Measurements from ENCODE around the gene ARHGEF10L. TPM values are rescaled to one million over a fixed set of nuclear protein-coding genes. Genes with fewer than 3 reads are reported as not detected.

The ARHGEF10L gene
- total and polyA plus RNA-seq, 4 donors = 15.0 to 43.4 (median 24.3) TPM

DNA sequence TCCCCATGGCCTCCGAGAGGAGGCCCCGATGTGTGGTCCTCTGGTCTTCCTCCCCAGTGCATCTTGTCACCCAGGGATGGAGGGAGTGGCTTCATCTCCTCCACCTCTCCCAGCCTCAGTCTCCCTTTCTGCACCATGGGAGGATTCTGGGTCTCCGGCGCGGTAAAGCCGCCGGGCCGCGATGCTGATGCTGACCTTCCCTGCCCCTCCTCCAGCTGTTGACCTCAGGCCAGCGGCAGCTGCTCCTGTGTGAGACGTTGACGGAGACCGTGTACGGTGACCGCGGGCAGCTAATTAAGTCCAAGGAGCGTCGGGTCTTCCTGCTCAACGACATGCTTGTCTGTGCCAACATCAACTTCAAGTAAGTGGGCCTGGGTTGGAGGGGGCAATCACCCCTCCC lies 92.6 kb downstream of the ARHGEF10L start:
- ATAC-seq (ENCODE audit: insufficient read depth, low FRiP score) = no peak
- TF ChIP-seq, protein P1, sequence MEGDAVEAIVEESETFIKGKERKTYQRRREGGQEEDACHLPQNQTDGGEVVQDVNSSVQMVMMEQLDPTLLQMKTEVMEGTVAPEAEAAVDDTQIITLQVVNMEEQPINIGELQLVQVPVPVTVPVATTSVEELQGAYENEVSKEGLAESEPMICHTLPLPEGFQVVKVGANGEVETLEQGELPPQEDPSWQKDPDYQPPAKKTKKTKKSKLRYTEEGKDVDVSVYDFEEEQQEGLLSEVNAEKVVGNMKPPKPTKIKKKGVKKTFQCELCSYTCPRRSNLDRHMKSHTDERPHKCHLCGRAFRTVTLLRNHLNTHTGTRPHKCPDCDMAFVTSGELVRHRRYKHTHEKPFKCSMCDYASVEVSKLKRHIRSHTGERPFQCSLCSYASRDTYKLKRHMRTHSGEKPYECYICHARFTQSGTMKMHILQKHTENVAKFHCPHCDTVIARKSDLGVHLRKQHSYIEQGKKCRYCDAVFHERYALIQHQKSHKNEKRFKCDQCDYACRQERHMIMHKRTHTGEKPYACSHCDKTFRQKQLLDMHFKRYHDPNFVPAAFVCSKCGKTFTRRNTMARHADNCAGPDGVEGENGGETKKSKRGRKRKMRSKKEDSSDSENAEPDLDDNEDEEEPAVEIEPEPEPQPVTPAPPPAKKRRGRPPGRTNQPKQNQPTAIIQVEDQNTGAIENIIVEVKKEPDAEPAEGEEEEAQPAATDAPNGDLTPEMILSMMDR (IDR thresholded peaks at IDR 0.05; ENCODE audit: control extremely low read depth, extremely low read depth) = no peak
- H3K27ac ChIP-seq (ENCODE audit: low read depth in 1 of 2, low read length in 1 of 2) = no peak overlapping the region

DNA sequence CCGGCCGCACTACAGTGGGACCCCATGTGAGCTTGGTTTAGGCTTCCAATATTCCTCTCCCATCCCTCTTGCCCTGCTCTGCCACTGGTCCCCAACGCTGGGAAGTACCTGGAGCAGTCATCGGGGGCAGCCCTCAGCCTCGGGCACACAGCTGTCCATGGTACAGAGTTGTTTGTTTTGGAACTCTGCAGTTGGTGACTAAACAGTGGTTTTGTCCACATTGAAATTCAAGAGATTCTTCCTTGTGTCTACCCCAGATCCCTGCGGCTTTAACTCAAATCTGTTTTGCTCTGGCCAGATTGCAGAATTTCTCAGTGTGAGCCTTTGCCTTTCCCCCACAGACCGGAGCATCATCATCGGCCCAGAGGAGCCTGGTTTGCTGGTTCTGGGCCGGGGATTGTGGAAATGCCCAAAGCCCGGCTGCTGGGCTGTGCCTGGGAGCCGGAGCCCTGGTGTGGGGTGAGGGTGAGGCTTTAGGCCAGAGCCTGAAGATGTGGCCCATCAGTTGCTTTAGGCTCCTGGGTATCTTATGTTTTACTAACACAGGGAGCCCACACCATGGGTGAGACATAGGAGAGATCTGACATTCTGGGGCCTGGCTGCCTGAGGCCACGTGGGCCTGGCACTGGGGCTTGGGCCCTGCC lies 93.2 kb downstream of the ARHGEF10L start:
- no peaks in the 10 kb centered on the region for H3K4me1 ChIP-seq (ENCODE audit: control insufficient read depth in 5 of 5, insufficient read depth in 5 of 5, low read length in 5 of 5)
- 86 to 92% methylated on average over 12 of the region's 12 CpGs for WGBS, 2 donors
- no peaks in the 10 kb centered on the region for H3K9me3 ChIP-seq (ENCODE audit: control insufficient read depth in 4 of 4, insufficient read depth in 3 of 4, low read length in 3 of 4)
- peaks cover 0 to 37% (median 16%) of the 10 kb centered on the region in 4 donors for H3K36me3 ChIP-seq (ENCODE audit: control insufficient read depth in 4 of 4, insufficient read depth in 4 of 4, low read length in 4 of 4)
- TF ChIP-seq, protein P1 (IDR thresholded peaks at IDR 0.05; ENCODE audit: control extremely low read depth, extremely low read depth) = no peak
- H3K4me3 ChIP-seq = no peak overlapping the region
- H3K27ac ChIP-seq (ENCODE audit: low read depth in 1 of 2, low read length in 1 of 2) = no peak overlapping the region
- ATAC-seq (ENCODE audit: insufficient read depth, low FRiP score) (no peak), DNase-seq (no peak)
- no peak overlapping the region for H3K9ac ChIP-seq (ENCODE audit: insufficient read depth in 1 of 2, low read length in 2 of 2)
- H3K27me3 ChIP-seq (ENCODE audit: control insufficient read depth in 3 of 3, insufficient read depth in 3 of 3, low read length in 2 of 3) = no peaks in the 10 kb centered on the region

More for the DNA sequence above, 92.6 kb downstream of the ARHGEF10L start:
- no peaks in the 10 kb centered on the region for H3K4me1 ChIP-seq (ENCODE audit: control insufficient read depth in 5 of 5, insufficient read depth in 5 of 5, low read length in 5 of 5)
- WGBS, 2 donors = 89 to 94% methylated on average over 19 of the region's 19 CpGs
- H3K27me3 ChIP-seq (ENCODE audit: control insufficient read depth in 3 of 3, insufficient read depth in 3 of 3, low read length in 2 of 3) = no peaks in the 10 kb centered on the region
- H3K36me3 ChIP-seq (ENCODE audit: control insufficient read depth in 4 of 4, insufficient read depth in 4 of 4, low read length in 4 of 4) = peaks cover 0 to 39% (median 13%) of the 10 kb centered on the region in 4 donors
- H3K9me3 ChIP-seq (ENCODE audit: control insufficient read depth in 4 of 4, insufficient read depth in 3 of 4, low read length in 3 of 4) = no peaks in the 10 kb centered on the region
- H3K4me3 ChIP-seq = no peak overlapping the region
- H3K9ac ChIP-seq (ENCODE audit: insufficient read depth in 1 of 2, low read length in 2 of 2) = no peak overlapping the region
- no peak for DNase-seq

DNA sequence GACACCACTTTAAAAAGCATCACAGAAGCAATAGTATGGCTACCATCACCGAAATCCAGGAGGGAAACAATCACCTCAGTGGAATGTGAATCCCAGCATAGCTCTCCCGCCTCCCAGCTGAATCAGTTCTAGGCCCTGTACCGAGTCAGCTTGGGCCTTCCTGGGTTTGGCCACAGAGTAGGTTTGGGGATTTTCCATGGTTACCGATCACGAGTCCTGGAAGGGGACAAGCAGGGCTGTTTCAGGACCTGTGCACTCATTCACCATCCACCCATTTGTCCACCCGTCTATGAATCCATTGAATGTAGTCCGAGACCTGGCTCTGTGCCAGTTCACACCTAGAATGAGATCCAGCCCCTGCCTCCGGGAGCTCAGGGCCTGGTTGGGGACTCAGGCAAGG lies 94.2 kb downstream of the ARHGEF10L start:
- Histone ChIP-seq H3K27me3 (ENCODE audit: control insufficient read depth in 3 of 3, insufficient read depth in 3 of 3, low read length in 2 of 3) (no peaks in the 10 kb centered on the region), H3K27ac (ENCODE audit: low read depth in 1 of 2, low read length in 1 of 2) (no peak overlapping the region), H3K4me3 (no peak overlapping the region), H3K4me1 (ENCODE audit: control insufficient read depth in 5 of 5, insufficient read depth in 5 of 5, low read length in 5 of 5) (no peaks in the 10 kb centered on the region), H3K36me3 (ENCODE audit: control insufficient read depth in 4 of 4, insufficient read depth in 4 of 4, low read length in 4 of 4) (peaks cover 0 to 42% (median 20%) of the 10 kb centered on the region in 4 donors), H3K9me3 (ENCODE audit: control insufficient read depth in 4 of 4, insufficient read depth in 3 of 4, low read length in 3 of 4) (no peaks in the 10 kb centered on the region), H3K9ac (ENCODE audit: insufficient read depth in 1 of 2, low read length in 2 of 2) (no peak overlapping the region)
- ATAC-seq (ENCODE audit: insufficient read depth, low FRiP score) (no peak), DNase-seq (no peak)
- WGBS, 2 donors = 75 to 83% methylated on average over 8 of the region's 8 CpGs
- TF ChIP-seq, protein P1 (IDR thresholded peaks at IDR 0.05; ENCODE audit: control extremely low read depth, extremely low read depth) = no peak

DNA sequence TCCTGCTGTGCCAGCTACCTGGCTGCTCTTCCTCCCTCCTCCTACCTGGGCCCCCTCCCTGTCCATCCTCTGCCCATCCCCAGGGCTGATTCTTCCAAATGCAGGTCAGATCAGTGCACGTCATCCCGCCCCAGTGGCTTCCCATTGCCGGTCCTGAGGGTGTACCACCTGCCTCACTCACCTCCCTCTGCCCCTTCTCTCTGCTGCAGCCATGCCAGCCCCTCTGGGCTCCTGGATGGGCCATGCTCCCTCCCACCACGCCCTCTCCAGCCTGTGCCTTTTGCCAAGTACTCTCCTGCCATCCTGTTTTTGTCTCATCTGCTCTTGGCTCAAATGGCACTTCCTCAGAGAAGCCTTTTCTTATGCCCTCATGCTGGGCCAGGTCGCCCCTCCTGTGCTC lies 95.8 kb downstream of the ARHGEF10L start:
- Histone ChIP-seq H3K36me3 (ENCODE audit: control insufficient read depth in 4 of 4, insufficient read depth in 4 of 4, low read length in 4 of 4) (peaks cover 0 to 54% (median 27%) of the 10 kb centered on the region in 4 donors), H3K27ac (ENCODE audit: low read depth in 1 of 2, low read length in 1 of 2) (peak overlapping the region in 1 of 2 donors; percentile 5), H3K4me1 (ENCODE audit: control insufficient read depth in 5 of 5, insufficient read depth in 5 of 5, low read length in 5 of 5) (no peaks in the 10 kb centered on the region), H3K27me3 (ENCODE audit: control insufficient read depth in 3 of 3, insufficient read depth in 3 of 3, low read length in 2 of 3) (no peaks in the 10 kb centered on the region), H3K4me3 (no peak overlapping the region), H3K9me3 (ENCODE audit: control insufficient read depth in 4 of 4, insufficient read depth in 3 of 4, low read length in 3 of 4) (no peaks in the 10 kb centered on the region), H3K9ac (ENCODE audit: insufficient read depth in 1 of 2, low read length in 2 of 2) (no peak overlapping the region)
- WGBS, 2 donors = 83 to 86% methylated on average over 5 of the region's 5 CpGs
- DNase-seq = no peak
- TF ChIP-seq, protein P1 (IDR thresholded peaks at IDR 0.05; ENCODE audit: control extremely low read depth, extremely low read depth) = no peak
- no peak for ATAC-seq (ENCODE audit: insufficient read depth, low FRiP score)

All from lung (tissue), 12 donors.